ENCODE measurements around the gene KRTAP6-3.

KRTAP6-3 gene

GRCh38 chr21:30620522-30620921 lies 28.3 kb downstream of the KRTAP6-3 start, which contains the start of gene KRTAP20-4:
Gene KRTAP20-4, plus strand, starts transcription at chr21:30620627.
- no peaks in the 10 kb centered on the region for H3K36me3 ChIP-seq (ENCODE audit: control insufficient read depth, insufficient read depth, low read length)
- 95 to 100% methylated on average over 2 to 3 of the region's 3 CpGs for WGBS, 2 experiments
- no peak within 1 kb of the TSS for H3K4me3 ChIP-seq (ENCODE audit: insufficient read depth, low read depth, low read length)
- H3K4me1 ChIP-seq (ENCODE audit: control insufficient read depth, insufficient read depth, low read length): no peaks in the 10 kb centered on the region
- H3K9me3 ChIP-seq (ENCODE audit: control insufficient read depth, low read length): no peaks in the 10 kb centered on the region
- H3K27ac ChIP-seq (ENCODE audit: insufficient read depth, low read depth, low read length, poor library complexity, severe bottlenecking): no peak within 1 kb of the TSS
- H3K27me3 ChIP-seq (ENCODE audit: control insufficient read depth, insufficient read depth, low read length, poor library complexity, severe bottlenecking): no peaks in the 10 kb centered on the region

GRCh38 chr21:30623362-30623761 lies 31.1 kb downstream of the KRTAP6-3 start:
- H3K9me3 ChIP-seq (ENCODE audit: control insufficient read depth, low read length): no peaks in the 10 kb centered on the region
- no peaks in the 10 kb centered on the region for H3K36me3 ChIP-seq (ENCODE audit: control insufficient read depth, insufficient read depth, low read length)
- no peak overlapping the region for H3K27ac ChIP-seq (ENCODE audit: insufficient read depth, low read depth, low read length, poor library complexity, severe bottlenecking)
- H3K4me1 ChIP-seq (ENCODE audit: control insufficient read depth, insufficient read depth, low read length): no peaks in the 10 kb centered on the region
- WGBS, 2 experiments: 91 to 94% methylated on average over 3 of the region's 3 CpGs
- no peak overlapping the region for H3K4me3 ChIP-seq (ENCODE audit: insufficient read depth, low read depth, low read length)
- H3K27me3 ChIP-seq (ENCODE audit: control insufficient read depth, insufficient read depth, low read length, poor library complexity, severe bottlenecking): no peaks in the 10 kb centered on the region

- no peaks in the 10 kb centered on the region for H3K36me3 ChIP-seq (ENCODE audit: control insufficient read depth, insufficient read depth, low read length)
- H3K9me3 ChIP-seq (ENCODE audit: control insufficient read depth, low read length): no peaks in the 10 kb centered on the region
- no peak overlapping the region for H3K27ac ChIP-seq (ENCODE audit: insufficient read depth, low read depth, low read length, poor library complexity, severe bottlenecking)
- no peak overlapping the region for H3K4me3 ChIP-seq (ENCODE audit: insufficient read depth, low read depth, low read length)
- WGBS, 2 experiments: 89 to 90% methylated on average over 4 of the region's 4 CpGs
- no peaks in the 10 kb centered on the region for H3K27me3 ChIP-seq (ENCODE audit: control insufficient read depth, insufficient read depth, low read length, poor library complexity, severe bottlenecking)
- H3K4me1 ChIP-seq (ENCODE audit: control insufficient read depth, insufficient read depth, low read length): no peaks in the 10 kb centered on the region
These were observed 33.4 kb downstream of the KRTAP6-3 start for GRCh38 chr21:30625449-30626165.

GRCh38 chr21:30628109-30628508 lies 35.9 kb downstream of the KRTAP6-3 start:
- H3K4me1 ChIP-seq (ENCODE audit: control insufficient read depth, insufficient read depth, low read length): no peaks in the 10 kb centered on the region
- H3K27ac ChIP-seq (ENCODE audit: insufficient read depth, low read depth, low read length, poor library complexity, severe bottlenecking): no peak overlapping the region
- H3K36me3 ChIP-seq (ENCODE audit: control insufficient read depth, insufficient read depth, low read length): no peaks in the 10 kb centered on the region
- H3K4me3 ChIP-seq (ENCODE audit: insufficient read depth, low read depth, low read length): no peak overlapping the region
- H3K9me3 ChIP-seq (ENCODE audit: control insufficient read depth, low read length): no peaks in the 10 kb centered on the region
- no peaks in the 10 kb centered on the region for H3K27me3 ChIP-seq (ENCODE audit: control insufficient read depth, insufficient read depth, low read length, poor library complexity, severe bottlenecking)
- 57 to 76% methylated on average over 2 of the region's 4 CpGs for WGBS, 2 experiments

GRCh38 chr21:30629200-30629599 lies 37.0 kb downstream of the KRTAP6-3 start:
- no peaks in the 10 kb centered on the region for H3K36me3 ChIP-seq (ENCODE audit: control insufficient read depth, insufficient read depth, low read length)
- H3K27me3 ChIP-seq (ENCODE audit: control insufficient read depth, insufficient read depth, low read length, poor library complexity, severe bottlenecking): no peaks in the 10 kb centered on the region
- no peaks in the 10 kb centered on the region for H3K9me3 ChIP-seq (ENCODE audit: control insufficient read depth, low read length)
- no peak overlapping the region for H3K4me3 ChIP-seq (ENCODE audit: insufficient read depth, low read depth, low read length)
- 93% methylated on average over 1 of the region's 1 CpG for WGBS, 2 experiments
- H3K4me1 ChIP-seq (ENCODE audit: control insufficient read depth, insufficient read depth, low read length): no peaks in the 10 kb centered on the region
- no peak overlapping the region for H3K27ac ChIP-seq (ENCODE audit: insufficient read depth, low read depth, low read length, poor library complexity, severe bottlenecking)

GRCh38 chr21:30634906-30635305 lies 42.7 kb downstream of the KRTAP6-3 start, which contains the start of gene KRTAP20-2:
Gene KRTAP20-2, plus strand, starts transcription at chr21:30635206. Its CDS starts 58 bp downstream, at chr21:30635264.
- Histone ChIP-seq H3K27ac (ENCODE audit: insufficient read depth, low read depth, low read length, poor library complexity, severe bottlenecking) (no peak within 1 kb of the TSS), H3K9me3 (ENCODE audit: control insufficient read depth, low read length) (no peaks in the 10 kb centered on the region), H3K36me3 (ENCODE audit: control insufficient read depth, insufficient read depth, low read length) (no peaks in the 10 kb centered on the region), H3K27me3 (ENCODE audit: control insufficient read depth, insufficient read depth, low read length, poor library complexity, severe bottlenecking) (no peaks in the 10 kb centered on the region), H3K4me1 (ENCODE audit: control insufficient read depth, insufficient read depth, low read length) (no peaks in the 10 kb centered on the region), H3K4me3 (ENCODE audit: insufficient read depth, low read depth, low read length) (no peak within 1 kb of the TSS)
- 92 to 97% methylated on average over 1 of the region's 1 CpG for WGBS, 2 experiments

- 85 to 94% methylated on average over 2 of the region's 3 CpGs for WGBS, 2 experiments
- H3K4me1 ChIP-seq (ENCODE audit: control insufficient read depth, insufficient read depth, low read length): no peaks in the 10 kb centered on the region
These were observed 46.4 kb downstream of the KRTAP6-3 start for GRCh38 chr21:30638686-30639085.

GRCh38 chr21:30642564-30642963 lies 50.3 kb downstream of the KRTAP6-3 start, which contains the start of gene KRTAP20-3:
Gene KRTAP20-3, plus strand, starts transcription at chr21:30642864.
- Histone ChIP-seq H3K36me3 (ENCODE audit: control insufficient read depth, insufficient read depth, low read length) (no peaks in the 10 kb centered on the region), H3K4me1 (ENCODE audit: control insufficient read depth, insufficient read depth, low read length) (no peaks in the 10 kb centered on the region), H3K9me3 (ENCODE audit: control insufficient read depth, low read length) (no peaks in the 10 kb centered on the region), H3K4me3 (ENCODE audit: insufficient read depth, low read depth, low read length) (no peak within 1 kb of the TSS), H3K27ac (ENCODE audit: insufficient read depth, low read depth, low read length, poor library complexity, severe bottlenecking) (no peak within 1 kb of the TSS), H3K27me3 (ENCODE audit: control insufficient read depth, insufficient read depth, low read length, poor library complexity, severe bottlenecking) (no peaks in the 10 kb centered on the region)
- WGBS, 2 experiments: 92 to 95% methylated on average over 2 of the region's 2 CpGs

More at GRCh38 chr21:30638686-30639085, 46.4 kb downstream of the KRTAP6-3 start:
- Histone ChIP-seq H3K36me3 (ENCODE audit: control insufficient read depth, insufficient read depth, low read length) (no peaks in the 10 kb centered on the region), H3K4me3 (ENCODE audit: insufficient read depth, low read depth, low read length) (no peak overlapping the region), H3K9me3 (ENCODE audit: control insufficient read depth, low read length) (no peaks in the 10 kb centered on the region), H3K27me3 (ENCODE audit: control insufficient read depth, insufficient read depth, low read length, poor library complexity, severe bottlenecking) (no peaks in the 10 kb centered on the region), H3K27ac (ENCODE audit: insufficient read depth, low read depth, low read length, poor library complexity, severe bottlenecking) (no peak overlapping the region)

Data from ectodermal cell (in vitro differentiated cells).